COLO829 (cell line): ENCODE data around the gene SEC24A.
A peak's percentile ranks its signal among the peaks of the same experiment; 100 is the strongest.
"Not testable (repeated sequence)": the region's sequence is repeated elsewhere in the genome, so short reads cannot be mapped to it uniquely, and the experiment has no call there.

Source experiments
- DNase-seq: peaks from one replicate; pipeline ENCODE4 v3.0.0; 2012; ENCODE audit warnings: low spot score

Gene SEC24A

GRCh38 chr5:134749415-134749814 lies 100.8 kb downstream of the SEC24A start:
- DNase-seq: no peak

GRCh38 chr5:134758176-134758503 lies 109.6 kb downstream of the SEC24A start:
- DNase-seq: no peak

- peak; percentile 84 for DNase-seq
These were observed 110.1 kb downstream of the SEC24A start, which contains the start of gene DDX46 for GRCh38 chr5:134758504-134759341. TSS of gene DDX46 (plus strand) at chr5:134758779. CDS start at chr5:134758939, 160 bp downstream.

GRCh38 chr5:134767528-134768291 lies 119.1 kb downstream of the SEC24A start:
- DNase-seq: not testable (repeated sequence)

- no peak for DNase-seq
These were observed 120.6 kb downstream of the SEC24A start for GRCh38 chr5:134769206-134769605.

GRCh38 chr5:134772461-134773125 lies 124.0 kb downstream of the SEC24A start:
- no peak for DNase-seq

GRCh38 chr5:134777366-134777765 lies 128.8 kb downstream of the SEC24A start:
- no peak for DNase-seq
